Activated CD4-positive, CD25-positive, alpha-beta regulatory T cell treated with anti-CD3 and anti-CD28 coated beads, Interleukin-2, amount 50 U/mL, for 24 hours (primary cell): ENCODE measurements around the gene MEP1A.

Experiments used
- ATAC-seq, 2 donors: fragments of 150-1000 bp; cut with Tn5 transposase; one replicate each; pipeline ENCODE4 v1.10.0; 2021; ENCODE audit warnings: mild to moderate bottlenecking in 1 of 2, moderate library complexity in 1 of 2

Gene MEP1A

GRCh38 chr6:46776070-46776712, 17.0 kb upstream of the MEP1A start:
- no peak for ATAC-seq

GRCh38 chr6:46777476-46778346, 15.5 kb upstream of the MEP1A start:
- no peak for ATAC-seq

GRCh38 chr6:46781478-46782378, 11.5 kb upstream of the MEP1A start:
- ATAC-seq = no peak

- no peak for ATAC-seq
Measured at GRCh38 chr6:46784535-46784934, 8.7 kb upstream of the MEP1A start.

- no peak for ATAC-seq
Measured at GRCh38 chr6:46787871-46788540, 5.2 kb upstream of the MEP1A start.

- no peak for ATAC-seq
Measured at GRCh38 chr6:46788791-46789190, 4.4 kb upstream of the MEP1A start.

- no peak for ATAC-seq
Measured at GRCh38 chr6:46789434-46790354, 3.5 kb upstream of the MEP1A start.

- ATAC-seq = no peak
Measured at GRCh38 chr6:46790355-46790874, 2.8 kb upstream of the MEP1A start.

- no peak for ATAC-seq
Measured at GRCh38 chr6:46792635-46793034, 554 bp upstream of the MEP1A start.

GRCh38 chr6:46794068-46794467, 879 bp downstream of the MEP1A start:
- ATAC-seq = no peak

GRCh38 chr6:46795816-46796215, 2.6 kb downstream of the MEP1A start:
- no peak for ATAC-seq

- ATAC-seq = no peak
Measured at GRCh38 chr6:46796848-46797580, 3.8 kb downstream of the MEP1A start.

GRCh38 chr6:46799657-46800056, 6.5 kb downstream of the MEP1A start:
- ATAC-seq = no peak

GRCh38 chr6:46808806-46809205, 15.6 kb downstream of the MEP1A start:
- no peak for ATAC-seq

- ATAC-seq = no peak
Measured at GRCh38 chr6:46815130-46815529, 21.9 kb downstream of the MEP1A start.

- no peak for ATAC-seq
Measured at GRCh38 chr6:46816626-46817025, 23.4 kb downstream of the MEP1A start.

- no peak for ATAC-seq
Measured at GRCh38 chr6:46819561-46819960, 26.4 kb downstream of the MEP1A start.

GRCh38 chr6:46821458-46821881, 28.3 kb downstream of the MEP1A start:
- ATAC-seq = no peak

GRCh38 chr6:46828939-46829338, 35.8 kb downstream of the MEP1A start:
- ATAC-seq = no peak

- no peak for ATAC-seq
Measured at GRCh38 chr6:46832816-46833215, 39.6 kb downstream of the MEP1A start.
